Hepatocyte (in vitro differentiated cells): ENCODE results near the gene C2orf68. TPM values are rescaled to one million over a fixed set of nuclear protein-coding genes. Genes with fewer than 3 reads are reported as not detected.

Source experiments
- DNase-seq: peaks from one replicate; pipeline ENCODE4 v3.0.0-alpha.2; 2016; ENCODE audit warnings: low spot score
- H2AFZ ChIP-seq: fragments of 200-600 bp; sonication (generic); 2 replicates; pipeline ENCODE4 v1.6.0; 2016; ENCODE audit warnings: antibody characterized with exemption, mild to moderate bottlenecking
- H3K27ac ChIP-seq: fragments of 200-600 bp; sonication (generic); 2 replicates; pipeline ENCODE4 v1.5.1; 2016; ENCODE audit warnings: mild to moderate bottlenecking
- H3K27me3 ChIP-seq: fragments of 200-600 bp; sonication (generic); 2 replicates; pipeline ENCODE4 v1.6.1; 2016
- H3K36me3 ChIP-seq: fragments of 200-600 bp; sonication (generic); replicated peaks from 2 replicates; pipeline ENCODE4 v1.5.1; 2016; ENCODE audit warnings: low read depth; ENCODE audit not compliant: insufficient read depth
- H3K4me1 ChIP-seq: fragments of 200-600 bp; sonication (generic); 2 replicates; pipeline ENCODE4 v1.5.1; 2016; ENCODE audit warnings: mild to moderate bottlenecking, moderate library complexity; ENCODE audit not compliant: insufficient read depth
- H3K4me2 ChIP-seq: fragments of 200-600 bp; sonication (generic); 2 replicates; pipeline ENCODE4 v1.6.0; 2016
- H3K4me3 ChIP-seq: fragments of 200-600 bp; sonication (generic); 2 replicates; pipeline ENCODE4 v1.5.1; 2016; ENCODE audit warnings: mild to moderate bottlenecking
- H3K79me2 ChIP-seq: fragments of 200-600 bp; sonication (generic); 2 replicates; pipeline ENCODE4 v1.6.0; 2017; ENCODE audit warnings: mild to moderate bottlenecking
- H3K9me2 ChIP-seq: fragments of 200-600 bp; sonication (generic); replicated peaks from 2 replicates; pipeline ENCODE4 v1.6.0; 2017; ENCODE audit warnings: mild to moderate bottlenecking; ENCODE audit not compliant: insufficient read depth
- H3K9me3 ChIP-seq: fragments of 200-600 bp; sonication (generic); 2 replicates; pipeline ENCODE4 v1.5.1; 2016; ENCODE audit warnings: low read depth, mild to moderate bottlenecking
- H4K20me1 ChIP-seq: fragments of 200-600 bp; sonication (generic); 2 replicates; pipeline ENCODE4 v1.6.0; 2016; ENCODE audit warnings: mild to moderate bottlenecking; ENCODE audit not compliant: insufficient read depth, poor library complexity, severe bottlenecking
- EZH2 ChIP-seq: fragments of 200-600 bp; sonication (generic); IDR thresholded peaks from 2 replicates; pipeline ENCODE4 v1.6.1; 2016; ENCODE audit warnings: antibody characterized with exemption, mild to moderate bottlenecking, borderline replicate concordance
- EZH2phosphoT487 ChIP-seq: fragments of 200-600 bp; sonication (generic); IDR thresholded peaks from one replicate; pipeline ENCODE4 v1.6.1; 2018; ENCODE audit warnings: antibody characterized with exemption, mild to moderate bottlenecking, low read depth, moderate library complexity; ENCODE audit not compliant: unreplicated experiment, severe bottlenecking
- WGBS: methylation state at CpG from one replicate; pipeline ENCODE4 v1.1.6; 2016; ENCODE audit warnings: low lambda C conversion rate; ENCODE audit errors: missing lambda C conversion rate; 5-methylcytosine and 5-hydroxymethylcytosine counted together
- polyA plus RNA-seq: library from polyadenylated mRNA; unstranded; fragments of >200 nt; fragmentation: Nextera tagmentation; extraction: Ambion mirVana; gene quantifications from 2 replicates; pipeline ENCODE4 v1.2.1, GENCODE V29; 2016
- total RNA-seq: library from RNA; depleted of rRNA; stranded (reverse); fragments of >200 nt; gene quantifications from 2 replicates; pipeline ENCODE4 v1.2.3, GENCODE V29; 2014
- TF ChIP-seq, protein P1 (sequence below): fragments of 200-600 bp; sonication (generic); IDR thresholded peaks from 2 replicates; pipeline ENCODE4 v1.5.1; 2016; ENCODE audit warnings: antibody characterized with exemption, mild to moderate bottlenecking; ENCODE audit not compliant: poor library complexity

Gene C2orf68
- total and polyA plus RNA-seq, 2 experiments from 2014 or later = 21.6 to 28.3 TPM

DNA sequence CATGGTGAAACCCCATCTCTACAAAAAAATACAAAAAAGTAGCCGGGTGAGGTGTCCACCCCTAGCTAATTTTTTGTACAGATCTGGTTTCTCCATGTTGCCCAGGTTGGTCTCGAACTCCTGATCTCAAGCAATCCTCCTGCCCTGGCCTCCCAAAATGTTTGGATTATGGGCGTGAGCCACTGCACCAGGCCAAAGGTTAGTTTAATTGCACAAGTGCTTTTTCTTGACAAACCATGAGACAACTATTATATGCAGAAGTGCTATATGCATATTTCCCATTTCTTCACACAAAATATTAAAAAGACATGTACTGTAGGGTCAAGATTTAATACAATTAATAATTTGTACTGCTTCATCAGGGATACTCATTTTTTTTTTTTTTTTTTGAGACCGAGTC is 45.6 kb downstream of the C2orf68 start:
- H2AFZ ChIP-seq = no peak overlapping the region
- 86% methylated on average over 4 of the region's 4 CpGs for WGBS
- no peak overlapping the region for H3K27ac ChIP-seq
- no peaks in the 10 kb centered on the region for H3K36me3 ChIP-seq
- no peaks in the 10 kb centered on the region for H3K79me2 ChIP-seq
- no peaks in the 10 kb centered on the region for H3K9me3 ChIP-seq
- no peaks in the 10 kb centered on the region for H3K9me2 ChIP-seq
- H3K4me1 ChIP-seq = no peaks in the 10 kb centered on the region
- DNase-seq = no peak
- H3K27me3 ChIP-seq = no peaks in the 10 kb centered on the region
- H3K4me3 ChIP-seq = no peak overlapping the region
- TF ChIP-seq EZH2 (no peak), EZH2phosphoT487 (no peak)
- TF ChIP-seq, protein P1, sequence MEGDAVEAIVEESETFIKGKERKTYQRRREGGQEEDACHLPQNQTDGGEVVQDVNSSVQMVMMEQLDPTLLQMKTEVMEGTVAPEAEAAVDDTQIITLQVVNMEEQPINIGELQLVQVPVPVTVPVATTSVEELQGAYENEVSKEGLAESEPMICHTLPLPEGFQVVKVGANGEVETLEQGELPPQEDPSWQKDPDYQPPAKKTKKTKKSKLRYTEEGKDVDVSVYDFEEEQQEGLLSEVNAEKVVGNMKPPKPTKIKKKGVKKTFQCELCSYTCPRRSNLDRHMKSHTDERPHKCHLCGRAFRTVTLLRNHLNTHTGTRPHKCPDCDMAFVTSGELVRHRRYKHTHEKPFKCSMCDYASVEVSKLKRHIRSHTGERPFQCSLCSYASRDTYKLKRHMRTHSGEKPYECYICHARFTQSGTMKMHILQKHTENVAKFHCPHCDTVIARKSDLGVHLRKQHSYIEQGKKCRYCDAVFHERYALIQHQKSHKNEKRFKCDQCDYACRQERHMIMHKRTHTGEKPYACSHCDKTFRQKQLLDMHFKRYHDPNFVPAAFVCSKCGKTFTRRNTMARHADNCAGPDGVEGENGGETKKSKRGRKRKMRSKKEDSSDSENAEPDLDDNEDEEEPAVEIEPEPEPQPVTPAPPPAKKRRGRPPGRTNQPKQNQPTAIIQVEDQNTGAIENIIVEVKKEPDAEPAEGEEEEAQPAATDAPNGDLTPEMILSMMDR = no peak
- H4K20me1 ChIP-seq = no peaks in the 10 kb centered on the region
- no peak overlapping the region for H3K4me2 ChIP-seq

DNA sequence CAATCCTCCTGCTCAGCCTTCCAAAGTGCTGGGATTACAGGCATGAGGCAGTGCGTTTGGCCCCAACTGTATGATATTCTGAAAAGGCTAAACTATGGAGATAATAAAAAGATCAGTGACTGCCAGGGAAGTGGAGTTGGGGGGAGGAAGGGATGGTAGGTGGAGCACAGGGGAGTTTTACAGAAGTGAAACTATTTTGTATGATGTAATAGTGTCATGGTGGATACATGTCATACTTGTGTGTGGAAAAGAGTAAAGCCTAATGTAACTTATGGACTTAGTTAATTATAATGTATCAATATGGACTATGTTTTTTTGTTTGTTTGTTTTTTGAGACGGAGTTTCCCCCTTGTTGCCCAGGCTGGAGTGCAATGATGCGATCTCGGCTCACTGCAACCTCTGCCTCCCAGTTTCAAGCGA is 47.7 kb downstream of the C2orf68 start:
- Histone ChIP-seq H3K27ac (no peak overlapping the region), H3K4me1 (peaks cover 12% of the 10 kb centered on the region), H3K9me2 (no peaks in the 10 kb centered on the region), H3K79me2 (peaks cover 19% of the 10 kb centered on the region), H3K36me3 (no peaks in the 10 kb centered on the region), H3K4me3 (no peak overlapping the region), H3K27me3 (no peaks in the 10 kb centered on the region), H2AFZ (no peak overlapping the region), H4K20me1 (no peaks in the 10 kb centered on the region), H3K4me2 (no peak overlapping the region), H3K9me3 (no peaks in the 10 kb centered on the region)
- TF ChIP-seq EZH2 = no peak
- TF ChIP-seq, protein P1 = no peak
- TF ChIP-seq EZH2phosphoT487 = no peak
- 86% methylated on average over 5 of the region's 5 CpGs for WGBS
- DNase-seq = no peak

DNA sequence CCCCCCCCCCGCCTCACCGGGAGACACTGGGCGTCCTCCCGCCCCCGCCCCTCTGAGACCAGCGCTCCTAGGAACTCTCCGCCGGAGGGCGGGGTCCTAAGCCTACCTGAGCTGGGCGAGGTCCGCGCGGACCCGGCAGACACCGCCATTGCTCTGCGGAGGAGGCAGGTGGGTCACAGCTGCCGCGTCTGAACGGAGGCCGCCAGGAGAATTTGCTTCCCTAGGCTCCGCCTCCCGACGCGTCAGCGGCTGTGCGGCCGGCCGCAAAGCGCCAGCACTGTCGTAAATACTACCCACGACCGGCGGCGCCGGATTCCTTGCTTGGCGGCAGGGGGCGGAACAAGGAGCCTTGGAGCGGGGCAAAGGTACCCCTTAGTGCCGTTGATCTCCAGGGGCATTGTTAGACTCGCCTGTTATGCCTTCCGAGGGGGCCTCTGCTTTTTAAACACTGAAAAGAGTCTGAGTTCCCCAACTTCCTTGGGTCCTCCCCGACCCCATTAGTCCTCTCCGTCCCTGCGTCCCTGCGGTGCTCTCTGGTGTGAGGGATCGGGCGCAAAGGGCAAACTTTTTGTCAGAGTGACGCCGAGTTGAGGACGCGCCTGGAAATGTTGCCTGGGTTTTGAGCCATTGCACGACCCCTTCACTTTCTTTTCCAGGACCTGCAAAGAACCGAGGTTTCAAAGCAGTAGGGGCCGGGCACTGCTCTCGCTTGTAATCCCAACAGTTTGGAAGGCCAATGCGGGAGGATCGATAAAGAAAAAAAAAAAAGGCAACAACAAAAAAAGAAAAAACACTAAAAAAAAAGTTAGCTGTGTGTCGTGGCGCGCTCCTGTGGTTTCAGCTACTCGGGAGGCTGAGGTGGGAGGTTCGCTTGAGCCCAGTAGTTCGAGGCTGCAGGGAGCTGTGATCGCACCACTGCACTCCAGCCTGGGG is 50.3 kb downstream of the C2orf68 start, which contains the start of gene GGCX:
TSS of gene GGCX (minus strand) at position 214 of the 933 bp plus-strand sequence. CDS start at position 149, 65 bp downstream.
- H3K9me3 ChIP-seq = no peaks in the 10 kb centered on the region
- peaks cover 45% of the 10 kb centered on the region for H3K79me2 ChIP-seq
- peak; percentile 98 for DNase-seq
- no peaks in the 10 kb centered on the region for H3K27me3 ChIP-seq
- no peaks in the 10 kb centered on the region for H3K36me3 ChIP-seq
- peak within 1 kb of the TSS; percentile 93 for H3K4me2 ChIP-seq
- H3K4me1 ChIP-seq = peaks cover 15% of the 10 kb centered on the region
- peak within 1 kb of the TSS; percentile 64 for H3K4me3 ChIP-seq
- no peaks in the 10 kb centered on the region for H3K9me2 ChIP-seq
- peak within 1 kb of the TSS; percentile 88 for H2AFZ ChIP-seq
- 9% methylated on average over 52 of the region's 64 CpGs for WGBS
- no peaks in the 10 kb centered on the region for H4K20me1 ChIP-seq
- H3K27ac ChIP-seq = peak within 1 kb of the TSS; percentile 96
- TF ChIP-seq, protein P1 = no peak
- TF ChIP-seq EZH2phosphoT487 (no peak), EZH2 (no peak)
